GM23248 (cell line): ENCODE results near the gene PELI2.

ENCODE experiments used
- EZH2 ChIP-seq: fragments of 200-600 bp; sonication (generic); IDR thresholded peaks from 2 replicates; pipeline ENCODE4 v1.6.1; 2018; ENCODE audit warnings: antibody characterized with exemption, mild to moderate bottlenecking; ENCODE audit not compliant: insufficient read depth, poor library complexity, severe bottlenecking
- EZH2phosphoT487 ChIP-seq: fragments of 200-600 bp; sonication (generic); IDR thresholded peaks from 2 replicates; pipeline ENCODE4 v1.6.1; 2018; ENCODE audit warnings: antibody characterized with exemption, moderate library complexity, mild to moderate bottlenecking, low read depth; ENCODE audit not compliant: insufficient read depth

DNA sequence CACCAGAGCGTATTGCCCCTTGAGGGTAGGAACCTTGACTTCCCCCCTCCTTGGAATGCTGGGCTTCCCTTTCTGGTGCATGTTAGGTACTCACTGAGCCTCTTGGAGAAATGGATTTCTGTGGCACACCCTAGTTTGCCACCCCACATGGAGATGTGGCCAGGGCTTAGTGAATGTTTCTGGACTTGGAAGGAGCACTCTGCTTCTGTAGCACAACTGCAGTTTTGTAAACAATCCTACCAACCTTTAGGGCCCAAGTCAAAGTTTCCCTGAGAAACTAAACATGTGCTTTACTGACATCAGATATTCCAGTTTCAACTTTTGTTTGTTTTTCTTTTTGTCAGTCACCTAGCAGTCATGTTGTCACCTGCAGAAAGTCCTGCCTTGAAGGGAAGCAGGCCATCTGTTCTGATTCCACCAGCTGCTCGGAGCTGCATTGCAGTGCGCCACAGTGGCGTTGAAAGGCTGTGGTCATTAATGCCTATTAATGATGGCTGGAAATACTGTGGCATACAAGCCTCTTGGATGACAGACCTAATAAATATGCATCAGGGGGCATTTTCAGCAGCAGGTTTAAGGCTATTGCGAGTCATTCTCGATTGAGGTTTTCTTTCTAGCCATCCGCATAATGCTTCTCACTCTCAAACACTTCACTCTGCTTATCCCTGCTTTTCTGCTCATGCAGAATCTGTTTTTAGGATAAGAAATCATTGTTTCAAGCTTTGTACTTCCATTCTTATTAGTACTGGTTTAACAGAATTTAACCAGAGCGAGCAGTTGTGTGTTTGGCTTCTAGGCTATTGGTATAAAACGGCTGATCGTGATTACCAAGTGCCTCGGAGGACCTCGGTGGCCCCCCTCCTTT lies 7.8 kb downstream of the PELI2 start:
- TF ChIP-seq EZH2 = no peak
- TF ChIP-seq EZH2phosphoT487 = no peak
